Measurements from ENCODE around the gene C5orf58.
"Not testable (repeated sequence)": the region's sequence is repeated elsewhere in the genome, so short reads cannot be mapped to it uniquely, and the experiment has no call there.

Gene C5orf58

DNA sequence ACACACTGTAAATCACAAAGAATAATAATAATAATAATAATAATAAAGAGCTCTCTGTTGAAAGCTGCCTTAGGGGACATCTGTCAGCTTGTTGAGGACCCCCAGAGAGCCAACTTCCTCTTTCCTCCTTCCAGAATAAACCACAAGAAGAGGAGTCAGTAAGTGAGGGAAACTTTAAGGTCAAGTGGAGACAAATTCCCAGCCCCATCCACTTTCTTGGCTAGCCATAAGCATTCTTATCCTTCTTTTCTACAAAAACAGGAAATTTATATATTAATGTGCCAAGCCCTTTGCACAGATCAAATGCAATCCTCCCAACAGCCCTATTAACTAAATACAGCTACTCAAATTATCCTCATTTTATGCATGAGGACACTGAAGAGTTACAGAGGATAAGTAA is 9.4 kb upstream of the C5orf58 start:
- no peak overlapping the region for H3K4me3 ChIP-seq (ENCODE audit: low read depth, low read length)

DNA sequence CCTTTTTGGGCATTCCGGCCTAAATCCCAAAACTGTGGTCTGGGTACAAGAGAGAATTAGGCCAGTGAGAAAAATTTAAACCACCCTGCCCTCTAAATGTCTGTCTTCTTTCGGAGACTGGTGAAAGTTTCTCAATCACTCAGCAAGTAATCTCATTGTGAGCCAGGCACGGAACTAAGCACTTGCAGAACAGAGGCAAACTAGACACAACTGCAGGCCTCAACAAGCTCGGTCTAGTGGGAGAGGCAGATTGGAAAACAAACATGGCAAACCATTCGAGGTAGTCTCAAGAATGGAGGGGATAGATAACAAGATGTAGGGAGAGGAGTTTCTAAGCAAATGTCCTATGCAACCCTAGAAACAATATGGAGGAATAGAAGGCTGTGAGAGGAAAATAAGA is 8.9 kb upstream of the C5orf58 start:
- H3K4me3 ChIP-seq (ENCODE audit: low read depth, low read length), result no peak overlapping the region

DNA sequence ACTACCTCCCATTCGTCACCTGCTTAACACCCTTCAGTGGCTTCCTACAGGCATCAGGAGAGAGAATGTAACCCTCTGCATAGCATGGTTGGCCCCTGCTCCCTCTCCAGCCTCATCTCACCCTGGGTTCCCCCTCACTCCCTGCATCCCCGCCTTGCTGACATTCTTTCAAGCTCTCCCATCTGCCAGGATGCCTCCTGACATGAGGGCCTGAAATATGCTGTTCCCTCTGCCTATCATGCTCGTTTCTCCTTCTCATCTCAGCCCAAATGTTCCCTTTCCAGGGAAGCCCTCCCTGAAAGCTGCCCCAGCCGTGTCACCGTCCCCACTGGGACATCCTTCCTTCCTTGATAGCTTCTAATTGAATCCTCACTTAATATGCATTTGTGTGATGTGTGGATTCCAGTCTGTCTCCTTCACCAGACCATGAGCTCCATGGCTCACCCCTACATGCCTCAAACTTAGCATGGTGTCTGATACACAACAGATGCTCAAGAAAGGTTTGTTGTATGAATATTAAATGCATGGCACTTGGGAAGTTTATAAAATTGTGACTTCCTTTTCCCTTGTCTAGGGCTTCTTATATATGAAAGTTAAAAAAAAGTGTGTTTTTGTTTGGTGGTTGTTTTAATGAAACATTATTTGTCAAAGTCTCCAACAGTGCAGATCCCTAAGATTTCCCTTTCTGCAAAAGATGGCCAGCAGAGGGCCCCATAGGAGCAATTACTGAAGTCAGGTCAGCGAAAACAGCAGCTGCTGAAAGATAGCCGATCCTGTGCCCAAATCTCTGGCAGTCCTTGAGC is 7.3 kb upstream of the C5orf58 start:
- no peak overlapping the region for H3K4me3 ChIP-seq (ENCODE audit: low read depth, low read length)

DNA sequence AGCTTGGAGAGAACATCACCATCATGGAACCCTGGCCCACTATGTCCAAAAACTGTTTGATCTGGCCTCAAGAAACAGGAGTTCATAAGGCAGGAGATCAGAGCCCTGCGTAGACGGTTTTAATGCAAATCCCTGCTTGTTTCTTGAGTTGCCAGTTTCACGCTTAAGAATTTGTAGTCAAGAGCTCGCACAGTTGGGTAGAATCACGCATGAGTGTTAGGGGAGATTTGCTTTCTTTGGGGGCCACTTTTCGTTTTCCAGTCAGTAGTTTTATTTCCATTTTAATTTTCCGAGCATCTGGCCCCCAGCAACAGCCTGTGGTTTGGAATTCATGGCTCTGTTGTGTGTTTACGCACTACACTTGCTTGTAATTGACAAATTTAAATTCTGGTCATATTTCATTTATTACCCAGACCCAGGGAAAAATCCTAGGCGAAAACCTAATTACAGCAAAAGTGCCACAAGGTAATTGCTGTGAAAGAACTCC is 6.6 kb upstream of the C5orf58 start:
- no peak overlapping the region for H3K4me3 ChIP-seq (ENCODE audit: low read depth, low read length)

DNA sequence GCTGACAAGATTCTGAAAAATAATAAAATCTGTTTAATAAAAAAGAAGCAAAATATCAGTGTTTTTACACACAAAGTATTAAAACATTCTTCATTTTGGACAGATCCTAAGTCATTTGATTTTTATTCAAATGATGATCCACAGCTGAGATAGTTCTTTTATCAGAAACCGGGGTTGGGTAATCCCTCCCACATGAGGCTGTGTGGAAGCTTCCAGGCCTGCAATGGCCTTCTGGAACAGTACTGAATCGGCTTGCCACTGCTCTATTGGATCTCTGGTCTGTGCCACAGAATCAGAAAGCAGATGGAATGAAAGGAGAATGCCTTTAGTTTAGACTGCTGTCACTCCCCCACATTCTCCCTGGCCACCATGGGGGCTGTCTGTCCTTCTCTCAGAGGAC is 6.1 kb upstream of the C5orf58 start:
- H3K4me3 ChIP-seq (ENCODE audit: low read depth, low read length), result no peak overlapping the region

DNA sequence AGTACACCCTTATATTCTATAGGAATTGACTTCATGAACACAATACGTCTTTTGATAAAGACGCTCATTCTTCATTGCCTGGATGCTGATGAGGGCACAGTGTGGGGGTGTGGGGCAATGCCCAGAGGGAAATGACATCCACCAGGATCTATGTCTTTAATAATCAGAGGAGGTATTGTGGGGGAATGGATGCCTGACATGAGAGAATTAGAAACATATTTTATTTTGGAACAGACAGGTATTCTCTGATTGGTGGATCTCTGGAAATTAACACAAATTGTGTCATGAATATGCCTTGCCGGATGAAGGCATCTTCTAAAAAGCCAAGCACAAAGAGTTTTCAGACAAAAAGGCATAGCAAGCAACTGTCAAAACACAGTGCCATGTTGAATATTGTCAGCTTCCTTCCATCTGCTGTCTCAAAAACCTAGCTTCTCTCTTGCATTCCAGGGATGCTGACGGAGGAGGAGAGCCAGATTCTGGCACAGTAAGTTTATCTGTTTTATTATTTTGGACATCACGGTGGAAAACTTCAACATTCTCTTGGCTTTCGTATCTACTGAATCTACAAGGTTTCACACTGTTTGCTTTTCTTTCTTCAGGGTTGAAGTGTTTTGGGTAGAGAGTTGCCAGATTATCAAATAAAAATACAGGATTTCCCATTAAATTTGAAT is 3.9 kb upstream of the C5orf58 start:
- no peak overlapping the region for H3K4me3 ChIP-seq (ENCODE audit: low read depth, low read length)

DNA sequence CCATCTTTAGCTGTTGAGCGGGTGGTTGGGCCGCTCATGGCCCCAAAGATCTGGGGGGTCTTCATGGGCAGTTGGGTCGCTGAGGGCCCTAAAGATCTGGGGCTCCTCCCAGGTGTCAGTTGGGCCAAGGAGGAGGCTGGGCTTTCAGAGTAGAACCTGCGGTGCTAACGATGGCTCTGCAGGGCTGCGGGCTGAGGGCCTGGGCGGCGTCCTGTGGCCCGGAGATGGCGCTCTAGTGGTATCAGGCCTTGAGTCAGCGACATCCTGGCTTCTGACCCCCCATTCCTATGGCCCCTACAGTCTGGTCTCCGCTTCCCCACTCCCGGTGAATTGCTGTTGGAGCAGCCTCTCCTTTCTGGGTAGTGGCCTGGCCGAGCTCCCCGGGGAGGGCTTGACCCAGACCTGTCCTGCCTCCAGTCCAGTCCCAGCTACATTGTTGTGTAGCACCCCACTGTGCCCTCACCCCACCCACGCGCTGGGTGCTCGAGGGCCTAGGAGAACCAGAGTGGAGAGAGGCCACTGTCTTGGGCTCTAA is 640 bp downstream of the C5orf58 start:
- no peak overlapping the region for H3K4me3 ChIP-seq (ENCODE audit: low read depth, low read length)

DNA sequence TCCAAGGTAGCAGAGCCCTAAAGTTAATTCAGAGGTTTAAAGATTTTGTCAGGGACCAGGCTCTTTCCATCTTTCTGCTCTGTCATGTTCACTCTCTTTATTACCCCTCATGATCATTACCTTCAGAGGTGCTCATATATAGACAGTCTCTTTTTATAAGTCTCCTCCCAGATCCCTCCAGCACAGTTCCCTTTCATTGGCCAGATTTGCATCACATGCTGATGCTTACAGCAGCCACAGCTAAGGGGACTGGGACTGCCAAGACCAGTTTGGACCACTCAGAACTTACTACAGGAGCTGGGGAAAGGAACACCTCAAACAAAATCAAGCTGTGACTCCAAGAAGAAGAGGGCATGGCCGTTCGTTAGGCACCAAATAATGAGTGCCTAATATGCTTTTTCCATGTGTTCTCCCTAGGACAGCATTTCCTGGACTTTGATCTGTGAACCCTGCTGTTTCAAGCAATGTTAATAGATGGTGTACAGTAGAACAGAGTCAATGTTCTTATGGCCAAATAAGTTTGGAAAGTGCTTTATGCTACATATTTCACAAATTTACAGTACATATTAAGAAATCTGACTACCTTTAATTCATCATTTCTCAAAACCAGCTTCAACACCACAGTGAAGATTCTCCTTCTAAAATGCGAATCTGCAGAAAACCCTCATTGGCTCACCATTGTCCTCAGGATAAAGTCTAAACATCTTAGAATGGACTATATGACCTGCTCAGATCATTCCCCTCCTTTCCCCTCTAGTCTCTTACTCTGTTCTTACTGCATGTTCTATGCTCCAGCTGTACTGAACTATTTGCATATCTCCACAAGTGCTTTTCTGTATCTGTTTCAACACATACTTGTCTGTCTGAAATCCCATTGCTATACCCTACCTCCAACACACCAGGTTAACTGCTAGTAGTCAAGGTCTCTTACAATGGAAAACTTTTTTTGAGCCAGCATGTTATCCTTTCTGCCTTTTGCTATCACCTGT is 3.4 kb downstream of the C5orf58 start:
- H3K4me3 ChIP-seq (ENCODE audit: low read depth, low read length), result no peak overlapping the region

DNA sequence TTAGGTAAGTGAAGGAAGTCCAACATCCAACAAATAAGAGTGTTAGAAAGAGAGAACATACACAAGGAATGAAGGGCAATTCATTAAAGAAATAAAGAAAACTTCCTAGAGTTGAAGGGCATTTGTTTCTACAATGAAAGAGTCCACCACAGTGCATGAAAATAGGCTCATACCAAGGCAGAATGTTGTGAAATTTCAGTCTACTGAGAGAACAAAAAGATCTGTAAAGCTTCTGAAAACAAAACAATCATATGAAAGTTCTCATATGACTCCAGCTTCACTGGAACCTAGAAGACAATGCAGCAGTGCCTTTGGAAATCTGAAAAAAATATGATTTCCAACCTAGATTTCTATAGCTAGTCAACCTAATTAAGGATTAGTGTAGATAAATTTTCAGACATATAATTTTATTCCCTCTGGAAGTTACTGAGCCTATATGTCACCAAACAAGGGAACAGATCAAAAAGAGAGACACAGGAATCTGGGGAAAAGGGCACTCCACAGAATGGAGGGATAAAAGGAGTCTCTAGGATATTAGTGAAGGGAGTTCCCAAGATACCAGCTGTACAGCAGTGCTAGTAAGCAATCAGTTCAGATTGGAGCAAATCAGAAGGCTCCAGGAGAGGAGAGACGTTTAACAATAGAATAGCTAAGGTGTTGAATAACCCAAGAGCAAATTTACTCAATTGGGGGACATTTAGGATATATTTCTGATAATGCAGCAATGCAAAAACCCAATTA is 5.8 kb downstream of the C5orf58 start:
- no peak overlapping the region for H3K4me3 ChIP-seq (ENCODE audit: low read depth, low read length)

DNA sequence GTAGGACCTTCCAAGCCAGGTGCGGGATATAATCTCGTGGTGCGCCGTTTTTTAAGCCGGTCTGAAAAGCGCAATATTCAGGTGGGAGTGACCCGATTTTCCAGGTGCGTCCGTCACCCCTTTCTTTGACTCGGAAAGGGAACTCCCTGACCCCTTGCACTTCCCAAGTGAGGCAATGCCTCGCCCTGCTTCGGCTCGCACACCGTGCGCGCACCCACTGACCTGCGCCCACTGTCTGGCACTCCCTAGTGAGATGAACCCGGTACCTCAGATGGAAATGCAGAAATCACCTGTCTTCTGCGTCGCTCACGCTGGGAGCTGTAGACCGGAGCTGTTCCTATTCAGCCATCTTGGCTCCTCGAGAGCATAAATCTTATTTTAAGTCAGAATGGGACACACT is 12.7 kb downstream of the C5orf58 start:
- not testable (repeated sequence) for H3K4me3 ChIP-seq (ENCODE audit: low read depth, low read length)

DNA sequence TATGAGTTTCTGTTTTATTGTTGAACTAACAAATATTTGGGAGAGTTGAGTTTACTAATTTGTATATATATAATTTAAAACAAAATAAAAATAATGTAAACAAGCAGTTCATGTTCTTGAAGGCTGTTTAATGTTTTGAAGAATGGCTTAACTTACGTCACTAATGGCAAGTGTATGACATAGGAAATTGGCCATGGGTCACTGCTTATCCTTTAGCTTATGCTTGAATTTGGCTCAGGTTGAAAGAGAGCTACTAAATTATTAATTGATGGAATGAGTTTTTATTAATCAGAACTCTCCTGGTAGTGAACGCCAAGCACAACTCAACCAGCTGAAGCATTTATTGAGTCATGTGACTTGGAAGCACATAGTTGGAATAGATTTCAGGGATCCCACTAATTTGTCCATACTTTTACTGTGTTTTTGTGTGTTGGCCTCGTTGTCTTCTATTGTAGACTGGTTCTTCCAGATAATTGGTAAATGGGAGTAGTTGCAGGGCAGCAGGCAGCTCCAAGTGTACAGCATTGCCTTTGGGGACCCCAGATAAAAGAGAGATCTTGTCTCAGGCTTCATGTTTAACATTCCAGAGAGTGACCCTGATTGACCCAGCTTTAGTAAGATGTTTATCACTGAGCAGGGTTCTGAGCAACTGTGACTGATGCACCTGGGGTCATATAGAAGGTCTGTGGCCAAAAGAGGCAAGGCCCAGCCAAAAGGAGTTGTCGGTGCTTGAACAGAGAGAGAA is 13.5 kb downstream of the C5orf58 start:
- no peak overlapping the region for H3K4me3 ChIP-seq (ENCODE audit: low read depth, low read length)

DNA sequence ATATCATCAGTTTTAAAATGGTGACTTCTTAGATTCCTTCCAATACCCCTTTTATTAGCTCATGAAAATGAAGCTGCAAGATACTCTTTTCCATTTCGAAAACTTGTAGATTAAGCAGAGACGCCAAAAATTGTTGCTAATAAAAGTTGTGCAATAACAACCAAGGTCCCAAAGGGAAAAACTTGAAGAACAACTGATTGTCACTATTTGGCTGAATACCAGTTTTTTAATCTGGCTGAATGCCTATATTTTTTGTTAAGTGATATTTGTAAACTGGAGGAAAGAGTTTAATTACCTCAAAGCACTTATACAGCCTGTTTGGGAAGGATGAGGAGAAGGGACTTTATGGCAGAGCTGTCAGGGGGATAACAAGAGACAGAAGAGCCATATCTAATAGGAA is 14.6 kb downstream of the C5orf58 start:
- H3K4me3 ChIP-seq (ENCODE audit: low read depth, low read length), result no peak overlapping the region

DNA sequence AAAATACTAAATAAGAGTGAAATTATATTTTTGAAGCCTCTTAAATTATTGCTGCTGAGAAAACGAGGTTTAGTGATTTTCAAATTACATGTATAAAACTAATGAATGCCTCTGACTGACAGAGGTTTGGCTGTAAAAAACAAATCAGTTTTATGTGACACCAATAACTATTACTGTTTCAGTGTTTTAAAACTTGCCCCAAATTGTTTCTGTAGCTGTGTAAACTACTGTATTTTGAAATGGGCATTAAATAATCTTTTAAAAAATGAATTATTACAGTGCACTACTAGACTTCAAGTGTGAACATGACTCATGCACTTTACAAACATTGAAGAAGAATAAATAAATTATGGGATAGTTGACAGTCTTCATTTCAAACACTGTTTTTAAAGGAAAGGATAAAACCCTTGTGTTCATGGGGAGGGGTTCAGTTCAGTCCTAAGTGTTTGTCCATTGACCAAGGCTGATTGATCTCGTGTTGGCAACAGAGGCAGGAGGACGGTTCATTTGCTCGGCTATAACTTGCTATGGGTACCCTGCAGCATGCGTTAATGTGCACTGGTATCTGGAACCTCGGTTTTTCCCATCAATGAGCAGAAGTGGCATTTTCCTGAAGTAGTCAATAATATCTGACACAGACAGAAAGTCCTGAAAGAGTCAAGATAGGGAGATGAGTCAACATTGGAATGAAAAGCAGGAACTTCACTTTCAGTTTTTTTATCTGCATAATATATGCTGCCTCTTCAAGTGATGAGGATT is 15.6 kb downstream of the C5orf58 start:
- no peak overlapping the region for H3K4me3 ChIP-seq (ENCODE audit: low read depth, low read length)

DNA sequence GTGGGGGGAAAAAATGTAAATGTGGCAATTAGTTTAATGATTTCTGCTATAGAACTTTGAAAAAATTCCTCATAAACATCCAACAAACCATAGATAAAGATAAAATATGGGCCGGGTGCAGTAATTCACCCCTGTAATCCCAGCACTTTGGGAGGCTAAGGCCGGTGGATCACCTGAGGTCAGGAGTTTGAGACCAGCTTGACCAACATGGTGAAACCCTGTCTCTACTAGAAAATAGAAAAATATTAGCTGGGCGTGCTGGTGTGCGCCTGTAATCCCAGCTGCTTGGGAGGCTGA is 16.1 kb downstream of the C5orf58 start:
- H3K4me3 ChIP-seq (ENCODE audit: low read depth, low read length), result not testable (repeated sequence)

DNA sequence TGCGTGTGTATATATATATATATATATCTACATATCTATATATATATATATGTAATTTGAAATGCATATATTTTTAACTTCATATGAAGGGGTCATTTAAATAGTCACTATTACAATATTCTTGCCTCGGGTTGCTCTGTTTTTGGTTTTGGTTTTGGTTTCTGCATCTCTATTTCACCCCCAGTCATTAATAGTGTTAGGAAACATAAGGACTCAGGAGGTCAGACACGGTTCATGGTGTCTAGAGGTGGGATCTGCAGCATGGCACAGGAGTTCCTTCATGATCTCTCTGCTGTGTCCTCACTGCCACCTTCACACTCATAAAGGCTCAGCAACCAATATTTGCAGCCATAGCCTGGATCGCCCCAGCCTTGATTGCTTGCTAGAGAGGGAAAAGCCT is 16.6 kb downstream of the C5orf58 start:
- no peak overlapping the region for H3K4me3 ChIP-seq (ENCODE audit: low read depth, low read length)

DNA sequence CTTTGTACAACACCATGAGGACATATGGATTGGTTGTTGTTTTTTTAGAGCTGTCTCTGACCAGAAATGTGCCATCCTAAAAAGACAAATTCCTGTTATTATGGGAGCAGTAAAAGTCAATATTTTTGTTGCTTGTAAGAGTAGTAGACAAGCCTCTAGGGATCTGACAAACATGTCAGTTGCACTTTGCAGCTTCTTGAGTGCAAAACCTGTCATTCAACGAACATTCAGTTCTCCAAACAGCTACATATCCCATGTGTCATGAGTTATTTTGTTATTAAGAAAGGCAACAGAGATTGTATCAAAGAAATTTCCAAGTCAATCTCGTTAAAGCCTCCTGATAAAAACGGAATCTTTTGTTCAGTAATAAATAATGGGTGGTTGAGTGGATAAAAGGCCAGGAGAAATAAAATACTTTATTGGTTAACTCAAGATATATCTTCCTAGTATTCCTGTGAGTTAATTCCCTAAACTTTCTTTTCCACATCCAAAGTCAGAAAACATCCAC is 18.1 kb downstream of the C5orf58 start:
- H3K4me3 ChIP-seq (ENCODE audit: low read depth, low read length), result no peak overlapping the region

DNA sequence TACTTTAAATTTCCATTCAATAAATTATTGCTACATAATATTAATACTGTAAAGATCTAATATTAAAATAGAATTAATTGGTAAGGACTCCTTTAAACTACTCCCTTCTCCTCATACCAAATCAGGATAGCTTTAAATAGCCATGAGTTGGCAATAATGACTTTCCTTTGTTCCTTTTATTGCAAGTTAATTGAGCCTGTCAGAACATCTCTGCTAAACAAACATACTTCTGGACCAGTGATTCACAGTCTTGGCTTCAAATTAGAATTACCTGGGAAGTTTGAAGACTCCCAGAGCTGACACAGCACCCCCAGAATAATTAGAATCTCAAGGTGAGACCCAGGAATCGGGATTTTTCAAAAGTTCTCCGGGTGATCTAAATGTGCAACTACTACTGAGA is 18.7 kb downstream of the C5orf58 start:
- no peak overlapping the region for H3K4me3 ChIP-seq (ENCODE audit: low read depth, low read length)

DNA sequence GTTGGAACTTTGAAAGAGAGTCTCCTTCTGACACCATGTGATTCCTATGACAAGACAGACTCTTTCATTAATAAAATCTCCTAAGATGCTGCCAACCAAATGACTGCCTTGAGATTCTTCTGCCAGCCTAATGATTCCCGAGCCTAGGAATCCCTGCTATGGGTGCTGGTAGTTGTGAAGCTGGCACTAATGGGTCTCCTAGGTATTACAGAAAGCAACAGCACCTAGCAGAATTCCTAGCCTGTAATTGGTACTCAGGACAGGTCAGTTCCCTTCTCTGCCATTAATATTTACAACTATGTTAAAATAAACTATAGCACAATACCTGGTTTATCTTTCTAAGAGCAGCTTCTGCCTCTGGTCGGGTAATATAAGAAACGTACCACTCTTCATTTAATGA is 19.3 kb downstream of the C5orf58 start:
- no peak overlapping the region for H3K4me3 ChIP-seq (ENCODE audit: low read depth, low read length)
